Loucy (cell line): ENCODE results near the gene TMEM169.

ENCODE experiments used
- CTCF ChIP-seq: fragments of 200-600 bp; sonication (generic); conservative IDR thresholded peaks from 2 replicates; pipeline ENCODE4 v1.5.1; 2014; ENCODE audit warnings: mild to moderate bottlenecking, antibody characterized with exemption, low read length
- EZH2phosphoT487 ChIP-seq: fragments of 200-600 bp; IDR thresholded peaks from 2 replicates; pipeline ENCODE4 v1.6.1; 2018; ENCODE audit warnings: antibody characterized with exemption, mild to moderate bottlenecking, moderate library complexity, borderline replicate concordance

- TF ChIP-seq CTCF = no peak
- no peak for TF ChIP-seq EZH2phosphoT487
Observed at GRCh38 chr2:216146573-216146972, 64.9 kb downstream of the TMEM169 start.
